RWPE1 (cell line): Measurements from ENCODE around the gene NKX2-2.

Experiments
- CTCF ChIA-PET: fragments of 350-600 bp; sonication (Branson Sonifier 250); formaldehyde crosslinking; extraction: SDS; loops from one replicate; lab custom pipeline; 2021; lab: Yijun Ruan, JAX
- POLR2A ChIA-PET: fragments of 400-600 bp; formaldehyde crosslinking; extraction: SDS; loops from one replicate; lab custom pipeline; 2020; ENCODE audit warnings: antibody characterized with exemption; ENCODE audit not compliant: low non-redundant PET; lab: Yijun Ruan, JAX
- DNase-seq: peaks from one replicate; pipeline ENCODE4 v3.0.0; 2012; ENCODE audit warnings: low spot score
- H3K27ac ChIP-seq: fragments of 450-650 bp; 2 replicates; pipeline ENCODE4 v1.5.1; 2017
- CTCF ChIP-seq: fragments of 450-650 bp; conservative IDR thresholded peaks from 2 replicates; pipeline ENCODE4 v1.5.1; 2017; ENCODE audit warnings: low read depth, mild to moderate bottlenecking

The NKX2-2 gene

GRCh38 chr20:21554985-21555384, 41.1 kb upstream of the NKX2-2 start:
- ChIA-PET CTCF (no interaction called here), POLR2A (no interaction called here)
- no peak overlapping the region for H3K27ac ChIP-seq
- DNase-seq: no peak
- no peak for TF ChIP-seq CTCF

- DNase-seq: no peak
- H3K27ac ChIP-seq: no peak overlapping the region
- TF ChIP-seq CTCF: no peak
- ChIA-PET CTCF (no interaction called here), POLR2A (no interaction called here)
These were observed 40.6 kb upstream of the NKX2-2 start for GRCh38 chr20:21554376-21554890.

DNA sequence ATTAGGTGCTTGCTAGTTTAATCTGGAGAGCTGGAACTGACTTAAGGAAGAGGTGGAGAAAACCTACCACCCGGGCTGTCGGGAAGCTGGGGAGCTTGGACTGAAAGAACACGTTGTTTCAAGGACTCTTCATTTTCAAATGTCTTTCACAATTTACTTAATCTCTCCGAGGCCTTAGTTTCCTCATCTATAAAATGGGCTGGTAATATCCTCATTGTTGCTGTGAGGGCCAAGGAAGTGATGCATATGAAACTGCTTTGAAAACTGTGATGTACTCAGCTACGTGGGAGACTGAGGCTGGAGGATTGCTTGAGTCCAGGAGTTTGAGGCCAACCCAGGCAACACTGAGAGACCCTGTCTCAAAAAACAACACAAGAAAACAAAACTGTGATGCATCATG, 36.7 kb upstream of the NKX2-2 start:
- no peak for TF ChIP-seq CTCF
- DNase-seq: no peak
- POLR2A ChIA-PET: no interaction called here
- CTCF ChIA-PET: interaction anchor here (0.8 kb wide), 1 partner anchor 65 kb away, joined by 3 read pairs; no protein-coding TSS in a partner anchor
- no peak overlapping the region for H3K27ac ChIP-seq

GRCh38 chr20:21548390-21549035, 34.6 kb upstream of the NKX2-2 start:
- ChIA-PET CTCF (interaction anchor here (0.7 kb wide), 1 partner anchor 69 kb away, joined by 3 read pairs; no protein-coding TSS in a partner anchor), POLR2A (no interaction called here)
- no peak overlapping the region for H3K27ac ChIP-seq
- no peak for TF ChIP-seq CTCF
- no peak for DNase-seq

DNA sequence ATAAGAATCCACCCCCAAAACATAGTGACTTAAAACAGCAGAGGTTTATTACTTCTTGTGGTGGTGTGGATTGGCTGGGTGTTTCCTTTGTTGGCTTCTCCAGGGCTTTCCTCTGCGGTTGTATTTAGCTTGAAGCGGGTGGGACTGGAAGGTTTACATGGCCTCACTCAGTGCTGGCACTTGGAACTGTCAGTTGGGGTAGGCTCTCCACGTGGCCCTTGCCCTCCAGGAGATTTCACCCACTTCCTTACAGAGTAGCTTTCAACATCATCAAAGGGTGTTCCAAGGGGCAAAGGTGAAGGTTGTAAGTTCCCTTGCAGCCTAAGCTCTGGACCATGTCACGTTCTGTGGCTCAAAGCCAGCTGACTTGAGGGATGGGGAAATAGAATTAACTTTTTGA, 32.5 kb upstream of the NKX2-2 start:
- H3K27ac ChIP-seq: no peak overlapping the region
- POLR2A ChIA-PET: no interaction called here
- CTCF ChIA-PET: interaction anchor here (0.7 kb wide), 1 partner anchor 1205 kb away, joined by 6 read pairs; no protein-coding TSS in a partner anchor
- DNase-seq: no peak
- TF ChIP-seq CTCF: no peak

DNA sequence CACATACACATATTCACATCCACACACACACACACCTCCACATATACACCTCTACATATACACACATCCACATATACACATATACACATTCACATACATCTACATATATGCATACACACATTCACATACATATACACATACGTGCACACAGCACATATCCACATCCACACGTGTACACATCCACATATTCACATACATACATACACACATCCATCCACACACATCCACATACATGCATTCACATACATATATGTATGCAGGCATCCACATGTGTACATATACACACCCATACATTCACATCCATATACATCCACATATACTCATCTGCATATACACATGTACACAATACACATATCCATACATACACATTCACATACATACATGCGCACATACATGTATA, 25.6 kb upstream of the NKX2-2 start:
- DNase-seq: no peak
- no peak overlapping the region for H3K27ac ChIP-seq
- TF ChIP-seq CTCF: no peak
- POLR2A ChIA-PET: no interaction called here
- CTCF ChIA-PET: no interaction called here
